Embryonic facial prominence (tissue), 1 donor: Measurements from ENCODE around the gene IQCF2.
"Not testable (repeated sequence)": the region's sequence is repeated elsewhere in the genome, so short reads cannot be mapped to it uniquely, and the experiment has no call there.

Experiments
- DNase-seq: peaks from one replicate; pipeline ENCODE4 v3.0.0-alpha.2; 2016; ENCODE audit errors: extremely low spot score

Gene IQCF2

DNA sequence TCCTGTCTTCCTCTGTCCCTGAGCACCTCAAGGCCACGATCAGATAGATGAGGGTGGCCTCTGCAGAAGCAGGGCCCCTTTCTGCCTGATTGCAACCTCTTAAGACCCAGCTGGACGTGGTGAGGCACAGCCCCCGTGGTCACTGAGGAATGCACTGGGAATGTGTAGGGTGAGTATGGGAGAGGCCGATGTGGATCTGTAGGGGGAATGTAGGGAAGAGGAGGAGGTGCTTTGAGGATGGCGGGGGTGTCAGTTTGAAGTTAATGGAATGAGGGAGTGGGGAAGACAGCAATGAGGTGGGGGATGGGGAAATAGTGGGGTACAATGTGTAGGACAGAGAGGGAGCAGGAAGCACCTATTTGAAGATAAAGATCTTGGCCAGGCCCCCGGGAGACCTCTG, 14.8 kb downstream of the IQCF2 start:
- no peak for DNase-seq

- no peak for DNase-seq
Measured at GRCh38 chr3:51879937-51880336, 18.5 kb downstream of the IQCF2 start.

DNA sequence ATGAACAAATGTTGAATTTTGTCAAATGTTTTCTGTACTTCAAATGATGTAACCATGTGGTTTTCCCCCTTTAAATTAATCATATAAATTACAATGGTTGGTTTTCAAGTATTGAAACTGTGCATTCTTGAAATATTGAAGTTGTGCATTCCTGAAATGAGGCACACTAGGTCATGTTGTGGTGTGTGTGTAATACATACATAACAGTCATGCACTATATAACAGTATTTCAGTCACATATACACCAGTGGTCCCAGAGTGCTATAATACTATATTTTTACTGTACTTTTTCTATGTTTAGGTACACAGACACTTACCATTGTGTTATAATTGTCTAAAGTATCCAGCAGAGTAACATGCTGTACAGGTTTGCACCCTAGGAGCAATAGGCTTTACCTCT, 25.0 kb downstream of the IQCF2 start:
- no peak for DNase-seq

DNA sequence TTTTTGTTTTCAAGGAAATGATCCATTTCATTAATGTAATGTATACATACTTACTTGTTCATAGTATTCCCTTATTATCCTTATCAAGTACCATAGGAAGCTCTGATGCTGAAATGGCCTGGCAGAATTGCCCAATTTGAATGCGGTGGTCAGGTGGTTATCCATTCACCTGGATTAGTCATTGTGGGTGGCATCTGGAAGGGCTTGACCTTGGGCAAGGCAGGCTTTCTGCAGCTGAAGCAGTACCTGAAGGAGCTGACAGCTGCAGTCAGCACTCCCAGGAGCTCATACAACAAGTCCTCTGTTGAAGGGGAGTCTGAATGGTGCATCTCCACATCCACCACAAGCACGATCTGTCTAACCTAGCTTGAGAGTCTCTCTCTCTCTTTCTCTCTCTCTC, 26.2 kb downstream of the IQCF2 start:
- DNase-seq: no peak

DNA sequence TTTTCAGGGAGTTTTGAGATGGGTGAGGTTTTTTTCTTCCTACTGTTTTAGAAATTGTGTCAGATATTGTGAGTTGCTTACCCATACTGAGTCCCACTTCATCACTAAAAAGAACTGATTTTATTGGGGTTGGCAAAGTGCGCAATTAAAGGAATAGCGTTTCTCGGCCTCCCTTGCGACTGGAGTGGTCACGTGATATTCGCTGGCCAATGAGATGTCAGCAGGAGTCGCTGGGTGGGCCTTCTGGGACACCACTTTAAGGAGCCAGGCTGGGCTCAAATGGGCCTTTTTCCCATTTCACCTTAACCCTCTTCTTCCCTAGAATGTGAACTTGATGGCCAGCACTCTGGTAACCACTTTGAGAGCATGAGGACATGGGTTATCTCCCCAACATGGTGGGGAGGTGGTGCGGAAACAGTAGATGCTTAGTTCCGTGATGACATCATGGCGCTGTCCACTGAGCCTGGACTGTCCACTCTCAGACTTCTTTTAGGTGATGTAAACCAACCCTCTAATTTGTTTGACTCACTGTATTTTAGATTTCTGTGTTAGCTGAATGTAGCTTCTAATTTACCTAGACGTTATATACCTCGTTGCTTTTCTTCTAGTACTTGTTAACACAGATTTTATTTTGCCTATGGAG, 27.2 kb downstream of the IQCF2 start:
- DNase-seq: no peak

DNA sequence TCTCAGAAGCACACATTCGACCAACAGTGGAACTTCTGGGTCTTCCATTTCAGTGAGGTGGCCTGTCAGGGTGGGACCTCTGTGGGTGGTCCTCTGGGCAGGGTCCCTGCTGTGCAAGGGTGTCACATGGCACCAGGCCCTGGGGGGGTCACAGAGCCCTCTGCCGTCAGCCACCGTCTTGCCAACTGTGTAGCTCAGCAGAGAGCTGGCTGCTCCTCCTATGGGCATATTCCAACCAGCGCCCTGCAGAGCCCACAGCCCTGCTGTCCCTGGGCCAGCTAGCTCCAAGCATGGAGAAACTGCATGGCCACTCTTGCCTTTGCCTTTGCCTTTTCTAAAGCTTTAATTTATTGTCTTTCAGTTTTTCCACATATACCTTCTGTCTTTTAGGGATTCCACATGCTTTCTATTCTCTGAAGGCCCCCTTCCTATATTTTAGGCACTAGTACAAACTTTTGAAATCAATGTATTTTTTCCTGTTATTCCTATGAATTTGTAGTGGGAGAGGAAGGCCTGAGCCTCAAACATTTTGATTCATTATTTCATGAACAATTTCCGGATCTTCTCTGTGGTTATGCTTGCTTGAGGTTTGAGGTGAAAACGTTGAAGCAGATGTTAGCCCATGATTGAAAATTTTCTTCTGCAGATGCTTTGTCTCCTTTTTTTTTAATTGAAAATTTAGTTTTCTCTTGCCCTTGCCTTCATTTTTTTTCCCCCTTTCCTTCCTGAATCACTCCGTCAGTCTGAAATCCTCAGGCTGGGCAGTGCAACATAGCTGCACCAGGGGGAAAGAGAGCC, 30.0 kb downstream of the IQCF2 start:
- DNase-seq: no peak

DNA sequence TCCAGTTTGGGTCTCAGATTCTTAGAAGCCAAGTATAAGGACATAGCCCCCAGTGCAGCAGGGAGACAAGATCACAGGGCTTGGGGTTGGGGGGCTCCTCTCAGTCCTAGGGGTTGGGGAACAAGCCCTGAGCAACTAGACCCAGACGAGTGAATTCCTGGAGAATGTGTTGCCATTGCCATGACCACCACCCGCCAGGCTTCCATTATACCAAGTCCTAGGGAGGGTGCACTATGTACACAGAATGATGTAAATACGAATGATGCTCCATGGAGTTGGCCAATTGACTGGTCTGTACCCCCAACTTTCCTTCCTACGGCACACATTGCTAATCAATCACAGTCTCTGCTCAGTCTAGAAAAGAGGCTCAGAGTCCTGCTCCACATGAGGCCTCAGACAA, 33.0 kb downstream of the IQCF2 start:
- DNase-seq: no peak

DNA sequence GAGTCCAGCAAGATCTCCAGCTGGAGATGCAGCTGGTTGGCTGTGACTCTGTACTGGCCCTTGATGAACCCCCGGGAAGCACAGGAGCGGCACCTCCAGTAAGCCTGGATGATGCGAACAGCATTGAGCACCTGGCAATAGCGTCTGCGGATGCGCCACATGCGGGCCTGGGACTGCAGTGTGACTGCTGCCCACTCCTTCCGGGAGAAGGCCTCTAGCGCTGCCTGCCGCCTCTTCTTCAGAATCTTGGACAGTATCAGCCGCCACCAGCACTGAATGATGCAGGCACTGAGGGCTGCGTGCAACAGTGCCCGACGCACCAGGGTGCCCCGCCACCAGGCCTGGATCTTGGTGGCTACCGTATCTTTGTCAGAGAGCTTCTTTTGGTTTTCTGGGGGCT, 33.5 kb downstream of the IQCF2 start:
- no peak for DNase-seq

DNA sequence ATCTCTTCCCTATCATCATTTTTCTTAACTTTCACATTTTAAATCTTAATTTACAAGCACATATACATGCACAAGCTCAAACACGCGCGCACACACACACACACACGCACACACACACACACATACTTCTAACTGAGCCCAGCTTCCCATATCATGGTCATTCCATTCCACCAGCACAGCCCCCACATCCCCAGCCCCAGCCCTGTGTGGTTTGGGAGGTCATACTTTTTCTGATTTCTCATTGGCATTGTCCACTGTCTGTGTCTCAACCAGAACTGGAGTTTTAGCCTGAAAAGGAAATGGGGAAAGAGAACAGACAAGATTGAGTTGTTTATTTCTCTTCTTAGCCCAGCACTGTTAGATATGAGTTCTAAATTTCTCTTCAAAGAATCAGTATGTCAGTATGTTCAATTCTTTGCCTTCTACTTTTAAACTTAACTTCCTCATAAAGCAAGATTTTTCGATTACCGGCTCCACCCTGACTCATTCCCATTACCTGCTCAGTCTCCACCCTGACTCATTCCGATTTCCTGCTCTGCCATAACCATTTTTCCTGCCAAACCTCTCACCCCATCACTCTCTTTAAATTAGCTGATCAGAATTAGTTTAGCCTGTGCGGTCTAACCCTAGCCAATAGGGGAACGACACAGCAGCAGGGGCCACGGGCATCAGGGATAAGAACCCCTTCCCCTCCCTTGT, 35.3 kb downstream of the IQCF2 start:
- DNase-seq: no peak

DNA sequence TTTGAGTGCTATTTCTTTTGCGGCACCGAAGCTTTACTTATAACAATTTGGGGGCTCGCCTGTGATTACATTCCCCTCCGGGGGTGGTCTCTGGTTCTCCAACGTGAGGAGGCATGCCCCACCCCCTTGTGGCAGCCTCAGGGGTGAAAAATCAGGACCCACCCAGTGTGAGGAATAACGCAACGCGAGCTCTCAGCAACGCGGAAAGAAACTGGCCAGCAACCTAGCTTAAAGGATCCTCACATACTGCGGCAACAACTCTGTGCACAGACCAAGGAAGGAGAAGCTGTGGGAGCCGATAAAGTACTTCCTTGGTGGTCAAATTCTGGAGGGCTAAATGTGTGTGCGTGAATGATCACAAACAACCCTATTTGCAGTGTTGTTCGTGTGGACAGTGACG, 36.0 kb downstream of the IQCF2 start:
- no peak for DNase-seq

- DNase-seq: not testable (repeated sequence)
Measured at GRCh38 chr3:51900043-51900442, 38.6 kb downstream of the IQCF2 start.

- DNase-seq: not testable (repeated sequence)
Measured at GRCh38 chr3:51902361-51902760, 40.9 kb downstream of the IQCF2 start.

GRCh38 chr3:51904034-51904823, 42.8 kb downstream of the IQCF2 start:
- no peak for DNase-seq

DNA sequence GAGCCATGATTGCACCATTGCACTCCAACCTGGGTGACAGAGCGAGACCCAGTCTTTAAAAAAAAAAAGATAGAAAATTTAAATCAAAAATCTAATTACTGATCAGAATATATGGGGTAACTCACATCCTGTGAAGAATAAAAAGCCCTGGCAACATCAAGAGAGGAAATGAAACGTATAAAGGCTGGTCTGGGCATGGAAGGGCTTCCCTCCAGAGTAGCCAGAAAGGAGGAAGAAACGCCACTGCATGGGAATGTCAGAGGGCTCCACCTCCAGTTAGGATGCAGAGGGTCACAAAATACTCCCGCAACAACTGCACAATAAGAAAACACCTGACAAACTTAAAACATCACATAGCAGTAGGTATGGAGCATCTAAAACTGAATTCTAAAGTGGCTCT, 46.6 kb downstream of the IQCF2 start:
- no peak for DNase-seq
